Measurements from ENCODE around the gene ASB6. TPM values are rescaled to one million over a fixed set of nuclear protein-coding genes. Genes with fewer than 3 reads are reported as not detected.
A peak's percentile ranks its signal among the peaks of the same experiment; 100 is the strongest.

ASB6 gene
- total RNA-seq, 1 donor from 2014 or later: 6.1 TPM

GRCh38 chr9:129650680-129651235, 8.8 kb upstream of the ASB6 start:
- no peak overlapping the region for H3K4me3 ChIP-seq (ENCODE audit: low read depth, low read length)
- H3K36me3 ChIP-seq (ENCODE audit: control insufficient read depth, insufficient read depth, low read length): no peaks in the 10 kb centered on the region
- DNase-seq (ENCODE audit: low read depth) (peak; percentile 74), FAIRE-seq (peak; percentile 95)
- TF ChIP-seq, protein P1, sequence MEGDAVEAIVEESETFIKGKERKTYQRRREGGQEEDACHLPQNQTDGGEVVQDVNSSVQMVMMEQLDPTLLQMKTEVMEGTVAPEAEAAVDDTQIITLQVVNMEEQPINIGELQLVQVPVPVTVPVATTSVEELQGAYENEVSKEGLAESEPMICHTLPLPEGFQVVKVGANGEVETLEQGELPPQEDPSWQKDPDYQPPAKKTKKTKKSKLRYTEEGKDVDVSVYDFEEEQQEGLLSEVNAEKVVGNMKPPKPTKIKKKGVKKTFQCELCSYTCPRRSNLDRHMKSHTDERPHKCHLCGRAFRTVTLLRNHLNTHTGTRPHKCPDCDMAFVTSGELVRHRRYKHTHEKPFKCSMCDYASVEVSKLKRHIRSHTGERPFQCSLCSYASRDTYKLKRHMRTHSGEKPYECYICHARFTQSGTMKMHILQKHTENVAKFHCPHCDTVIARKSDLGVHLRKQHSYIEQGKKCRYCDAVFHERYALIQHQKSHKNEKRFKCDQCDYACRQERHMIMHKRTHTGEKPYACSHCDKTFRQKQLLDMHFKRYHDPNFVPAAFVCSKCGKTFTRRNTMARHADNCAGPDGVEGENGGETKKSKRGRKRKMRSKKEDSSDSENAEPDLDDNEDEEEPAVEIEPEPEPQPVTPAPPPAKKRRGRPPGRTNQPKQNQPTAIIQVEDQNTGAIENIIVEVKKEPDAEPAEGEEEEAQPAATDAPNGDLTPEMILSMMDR (IDR thresholded peaks at IDR 0.05; ENCODE audit: insufficient read depth, low read length, severe bottlenecking): no peak
- H3K27me3 ChIP-seq (ENCODE audit: control insufficient read depth, insufficient read depth, low read length): peaks cover 4% of the 10 kb centered on the region

- peaks cover 2% of the 10 kb centered on the region for H3K27me3 ChIP-seq (ENCODE audit: control insufficient read depth, insufficient read depth, low read length)
- FAIRE-seq (peak; percentile 52), DNase-seq (ENCODE audit: low read depth) (no peak)
- no peak overlapping the region for H3K4me3 ChIP-seq (ENCODE audit: low read depth, low read length)
- TF ChIP-seq, protein P1 (IDR thresholded peaks at IDR 0.05; ENCODE audit: insufficient read depth, low read length, severe bottlenecking): no peak
- no peaks in the 10 kb centered on the region for H3K36me3 ChIP-seq (ENCODE audit: control insufficient read depth, insufficient read depth, low read length)
Measured at GRCh38 chr9:129649726-129650679, 8.1 kb upstream of the ASB6 start.

- no peaks in the 10 kb centered on the region for H3K36me3 ChIP-seq (ENCODE audit: control insufficient read depth, insufficient read depth, low read length)
- no peak overlapping the region for H3K4me3 ChIP-seq (ENCODE audit: low read depth, low read length)
- no peak for FAIRE-seq
- no peak for DNase-seq (ENCODE audit: low read depth)
- peaks cover 2% of the 10 kb centered on the region for H3K27me3 ChIP-seq (ENCODE audit: control insufficient read depth, insufficient read depth, low read length)
- TF ChIP-seq, protein P1 (IDR thresholded peaks at IDR 0.05; ENCODE audit: insufficient read depth, low read length, severe bottlenecking): no peak
Measured at GRCh38 chr9:129648764-129649115, 6.8 kb upstream of the ASB6 start.

GRCh38 chr9:129648092-129648763, 6.3 kb upstream of the ASB6 start:
- FAIRE-seq (peak; percentile 92), DNase-seq (ENCODE audit: low read depth) (no peak)
- peaks cover under 1% of the 10 kb centered on the region for H3K27me3 ChIP-seq (ENCODE audit: control insufficient read depth, insufficient read depth, low read length)
- no peak overlapping the region for H3K4me3 ChIP-seq (ENCODE audit: low read depth, low read length)
- TF ChIP-seq, protein P1 (IDR thresholded peaks at IDR 0.05; ENCODE audit: insufficient read depth, low read length, severe bottlenecking): no peak
- H3K36me3 ChIP-seq (ENCODE audit: control insufficient read depth, insufficient read depth, low read length): no peaks in the 10 kb centered on the region

GRCh38 chr9:129647635-129648034, 5.7 kb upstream of the ASB6 start:
- Histone ChIP-seq H3K36me3 (ENCODE audit: control insufficient read depth, insufficient read depth, low read length) (no peaks in the 10 kb centered on the region), H3K4me3 (ENCODE audit: low read depth, low read length) (no peak overlapping the region), H3K27me3 (ENCODE audit: control insufficient read depth, insufficient read depth, low read length) (no peaks in the 10 kb centered on the region)
- FAIRE-seq: no peak
- TF ChIP-seq, protein P1 (IDR thresholded peaks at IDR 0.05; ENCODE audit: insufficient read depth, low read length, severe bottlenecking): no peak
- DNase-seq (ENCODE audit: low read depth): no peak

Data from bronchial epithelial cell (primary cell).